AG09309 (cell line): ENCODE data around the gene DOC2A.
"Not testable (repeated sequence)": the region's sequence is repeated elsewhere in the genome, so short reads cannot be mapped to it uniquely, and the experiment has no call there.

ENCODE experiments used
- DNase-seq: peaks from one replicate; pipeline ENCODE4 v3.0.0-alpha.2; 2010; ENCODE audit warnings: low read depth
- H3K4me3 ChIP-seq: 2 replicates; pipeline ENCODE4 v1.5.1; 2011; ENCODE audit warnings: mild to moderate bottlenecking, low read depth, low read length, moderate library complexity; ENCODE audit not compliant: control insufficient read depth
- CTCF ChIP-seq: IDR thresholded peaks from 2 replicates; pipeline ENCODE4 v1.5.1; 2011; ENCODE audit warnings: mild to moderate bottlenecking, low read depth, low read length, inconsistent platforms; ENCODE audit not compliant: insufficient read depth, control insufficient read depth; ENCODE audit errors: missing control alignments

The DOC2A gene

GRCh38 chr16:29962344-29962994 lies 48.4 kb downstream of the DOC2A start:
- no peak for TF ChIP-seq CTCF
- H3K4me3 ChIP-seq, result peak overlapping the region; percentile 79
- no peak for DNase-seq

GRCh38 chr16:29961479-29962343 lies 49.1 kb downstream of the DOC2A start, which contains the start of gene TMEM219:
Gene TMEM219 (plus strand): TSS chr16:29962079. CDS start chr16:29963144, 1,065 bp downstream.
- peak; percentile 40 for TF ChIP-seq CTCF
- DNase-seq, result peak; percentile 37
- H3K4me3 ChIP-seq, result peak within 1 kb of the TSS; percentile 79

- no peak for DNase-seq
- peak overlapping the region; percentile 79 for H3K4me3 ChIP-seq
- TF ChIP-seq CTCF, result no peak
These were observed 49.7 kb downstream of the DOC2A start for GRCh38 chr16:29961127-29961478.

- H3K4me3 ChIP-seq, DNase-seq: not testable (repeated sequence)
These were observed 51.0 kb downstream of the DOC2A start for GRCh38 chr16:29959821-29960220.

GRCh38 chr16:29959293-29959692 lies 51.5 kb downstream of the DOC2A start:
- no peak overlapping the region for H3K4me3 ChIP-seq
- TF ChIP-seq CTCF, result no peak
- DNase-seq, result no peak

GRCh38 chr16:29958756-29959155 lies 52.1 kb downstream of the DOC2A start:
- DNase-seq, result no peak
- no peak overlapping the region for H3K4me3 ChIP-seq
- no peak for TF ChIP-seq CTCF
